ENCODE data around the gene HECTD1. TPM values are rescaled to one million over a fixed set of nuclear protein-coding genes. Genes with fewer than 3 reads are reported as not detected.
"Not testable (repeated sequence)": the region's sequence is repeated elsewhere in the genome, so short reads cannot be mapped to it uniquely, and the experiment has no call there.

HECTD1 gene
- total RNA-seq, 1 donor from 2014 or later = 110 TPM

- Histone ChIP-seq H3K9me3 (ENCODE audit: insufficient read depth, low read depth, low read length) (no peaks in the 10 kb centered on the region), H3K4me2 (ENCODE audit: low read length) (no peak overlapping the region), H3K4me3 (ENCODE audit: insufficient read depth, low read depth, low read length) (no peak overlapping the region), H2AFZ (ENCODE audit: low read depth, low read length) (no peak overlapping the region), H3K36me3 (ENCODE audit: insufficient read depth, low read length) (no peaks in the 10 kb centered on the region), H3K79me2 (ENCODE audit: insufficient read depth, low read length) (no peaks in the 10 kb centered on the region), H3K27me3 (ENCODE audit: insufficient read depth, low read length) (no peaks in the 10 kb centered on the region), H3K4me1 (ENCODE audit: insufficient read depth, low read length) (no peaks in the 10 kb centered on the region), H3K27ac (ENCODE audit: low read depth, low read length) (no peak overlapping the region), H4K20me1 (ENCODE audit: insufficient read depth, low read length) (no peaks in the 10 kb centered on the region), H3K9ac (ENCODE audit: low read length) (no peak overlapping the region)
- H3K9me3 Mint-ChIP-seq (ENCODE audit: unreplicated experiment) = no peaks in the 10 kb centered on the region
- H3K4me1 Mint-ChIP-seq (ENCODE audit: low read depth, unreplicated experiment) = peaks cover 12% of the 10 kb centered on the region
- no peak for TF ChIP-seq EZH2 (IDR thresholded peaks at IDR 0.05; ENCODE audit: insufficient read depth, low read length)
- TF ChIP-seq, protein P1, sequence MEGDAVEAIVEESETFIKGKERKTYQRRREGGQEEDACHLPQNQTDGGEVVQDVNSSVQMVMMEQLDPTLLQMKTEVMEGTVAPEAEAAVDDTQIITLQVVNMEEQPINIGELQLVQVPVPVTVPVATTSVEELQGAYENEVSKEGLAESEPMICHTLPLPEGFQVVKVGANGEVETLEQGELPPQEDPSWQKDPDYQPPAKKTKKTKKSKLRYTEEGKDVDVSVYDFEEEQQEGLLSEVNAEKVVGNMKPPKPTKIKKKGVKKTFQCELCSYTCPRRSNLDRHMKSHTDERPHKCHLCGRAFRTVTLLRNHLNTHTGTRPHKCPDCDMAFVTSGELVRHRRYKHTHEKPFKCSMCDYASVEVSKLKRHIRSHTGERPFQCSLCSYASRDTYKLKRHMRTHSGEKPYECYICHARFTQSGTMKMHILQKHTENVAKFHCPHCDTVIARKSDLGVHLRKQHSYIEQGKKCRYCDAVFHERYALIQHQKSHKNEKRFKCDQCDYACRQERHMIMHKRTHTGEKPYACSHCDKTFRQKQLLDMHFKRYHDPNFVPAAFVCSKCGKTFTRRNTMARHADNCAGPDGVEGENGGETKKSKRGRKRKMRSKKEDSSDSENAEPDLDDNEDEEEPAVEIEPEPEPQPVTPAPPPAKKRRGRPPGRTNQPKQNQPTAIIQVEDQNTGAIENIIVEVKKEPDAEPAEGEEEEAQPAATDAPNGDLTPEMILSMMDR (IDR thresholded peaks at IDR 0.05; ENCODE audit: insufficient read depth, low read depth, low read length) = no peak
- peaks cover 1% of the 10 kb centered on the region for H3K36me3 Mint-ChIP-seq (ENCODE audit: low read depth, unreplicated experiment)
- H3K27ac Mint-ChIP-seq (ENCODE audit: unreplicated experiment) = no peak overlapping the region
- no peaks in the 10 kb centered on the region for H3K27me3 Mint-ChIP-seq (ENCODE audit: low read depth, unreplicated experiment)
- FAIRE-seq = no peak
- no peak overlapping the region for H3K4me3 Mint-ChIP-seq (ENCODE audit: unreplicated experiment)
- no peak for DNase-seq (ENCODE audit: low read depth)
These were observed 138.2 kb downstream of the HECTD1 start for GRCh38 chr14:31069343-31069742.

GRCh38 chr14:31068235-31068634 is 139.4 kb downstream of the HECTD1 start:
- Histone ChIP-seq H3K9ac (ENCODE audit: low read length) (no peak overlapping the region), H3K9me3 (ENCODE audit: insufficient read depth, low read depth, low read length) (no peaks in the 10 kb centered on the region), H3K4me2 (ENCODE audit: low read length) (no peak overlapping the region), H3K4me3 (ENCODE audit: insufficient read depth, low read depth, low read length) (no peak overlapping the region), H3K4me1 (ENCODE audit: insufficient read depth, low read length) (no peaks in the 10 kb centered on the region), H4K20me1 (ENCODE audit: insufficient read depth, low read length) (no peaks in the 10 kb centered on the region), H3K36me3 (ENCODE audit: insufficient read depth, low read length) (no peaks in the 10 kb centered on the region), H3K27me3 (ENCODE audit: insufficient read depth, low read length) (no peaks in the 10 kb centered on the region), H3K79me2 (ENCODE audit: insufficient read depth, low read length) (no peaks in the 10 kb centered on the region), H3K27ac (ENCODE audit: low read depth, low read length) (no peak overlapping the region), H2AFZ (ENCODE audit: low read depth, low read length) (no peak overlapping the region)
- Mint-ChIP-seq H3K4me1 (ENCODE audit: low read depth, unreplicated experiment) (peaks cover 12% of the 10 kb centered on the region), H3K27ac (ENCODE audit: unreplicated experiment) (no peak overlapping the region), H3K4me3 (ENCODE audit: unreplicated experiment) (no peak overlapping the region), H3K9me3 (ENCODE audit: unreplicated experiment) (no peaks in the 10 kb centered on the region), H3K27me3 (ENCODE audit: low read depth, unreplicated experiment) (no peaks in the 10 kb centered on the region), H3K36me3 (ENCODE audit: low read depth, unreplicated experiment) (peaks cover 1% of the 10 kb centered on the region)
- no peak for DNase-seq (ENCODE audit: low read depth)
- TF ChIP-seq, protein P1 (IDR thresholded peaks at IDR 0.05; ENCODE audit: insufficient read depth, low read depth, low read length) = no peak
- no peak for TF ChIP-seq EZH2 (IDR thresholded peaks at IDR 0.05; ENCODE audit: insufficient read depth, low read length)
- no peak for FAIRE-seq

DNA sequence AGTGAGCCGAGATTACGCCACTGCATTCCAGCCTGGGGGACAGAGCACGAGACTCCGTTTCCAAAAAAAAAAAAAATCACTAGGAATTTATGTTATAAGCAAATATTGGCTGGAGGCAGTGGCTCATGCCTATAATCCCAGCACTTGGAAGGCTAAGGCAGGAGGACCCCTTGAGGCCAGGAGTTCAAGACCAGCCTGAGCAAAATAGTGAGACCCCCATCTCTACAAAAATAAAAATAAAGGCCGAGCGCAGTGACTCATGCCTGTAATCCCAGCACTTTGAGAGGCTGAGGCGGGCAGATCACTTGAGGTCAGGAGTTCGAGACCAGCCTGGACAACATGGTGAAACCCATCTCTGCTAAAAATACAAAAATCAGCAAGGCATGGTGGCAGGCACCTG is 144.7 kb downstream of the HECTD1 start:
- not testable (repeated sequence) for H3K9me3 Mint-ChIP-seq (ENCODE audit: unreplicated experiment); H3K9me3 ChIP-seq (ENCODE audit: insufficient read depth, low read depth, low read length); H3K4me2 ChIP-seq (ENCODE audit: low read length); DNase-seq (ENCODE audit: low read depth); H3K79me2 ChIP-seq (ENCODE audit: insufficient read depth, low read length); H3K27ac Mint-ChIP-seq (ENCODE audit: unreplicated experiment); H3K27me3 ChIP-seq (ENCODE audit: insufficient read depth, low read length); H4K20me1 ChIP-seq (ENCODE audit: insufficient read depth, low read length); H3K36me3 ChIP-seq (ENCODE audit: insufficient read depth, low read length); H3K27ac ChIP-seq (ENCODE audit: low read depth, low read length); H3K4me1 ChIP-seq (ENCODE audit: insufficient read depth, low read length); H3K27me3 Mint-ChIP-seq (ENCODE audit: low read depth, unreplicated experiment); FAIRE-seq; H3K4me3 Mint-ChIP-seq (ENCODE audit: unreplicated experiment); H3K9ac ChIP-seq (ENCODE audit: low read length); H2AFZ ChIP-seq (ENCODE audit: low read depth, low read length); H3K36me3 Mint-ChIP-seq (ENCODE audit: low read depth, unreplicated experiment); H3K4me3 ChIP-seq (ENCODE audit: insufficient read depth, low read depth, low read length)
- H3K4me1 Mint-ChIP-seq (ENCODE audit: low read depth, unreplicated experiment) = peaks cover 16% of the 10 kb centered on the region
